Activated CD8-positive, alpha-beta T cell treated with anti-CD3 and anti-CD28 coated beads for 36 hours (primary cell): Measurements from ENCODE around the gene TMX1. TPM values are rescaled to one million over a fixed set of nuclear protein-coding genes. Genes with fewer than 3 reads are reported as not detected.

Experiments used
- ATAC-seq: fragments of 200-7000 bp; cut with Tn5 transposase; one replicate; pipeline ENCODE4 v1.10.0; 2021; ENCODE audit warnings: mild to moderate bottlenecking, moderate library complexity
- CTCF ChIA-PET: fragments of 350-600 bp; sonication (Branson Sonifier 250); formaldehyde crosslinking; loops from one replicate; lab custom pipeline; 2021; ENCODE audit warnings: antibody characterized with exemption; lab: Charles Lee
- POLR2A ChIA-PET: fragments of 350-600 bp; sonication (Branson Sonifier 250); formaldehyde crosslinking; loops from one replicate; lab custom pipeline; 2021; ENCODE audit warnings: antibody characterized with exemption; lab: Charles Lee
- DNase-seq: peaks from one replicate; pipeline ENCODE4 v3.0.0-alpha.2; 2020
- H3K27ac Mint-ChIP-seq: one replicate; pipeline ENCODE4 v1.8.0; 2021; ENCODE audit warnings: mild to moderate bottlenecking, mixed read lengths
- H3K27me3 Mint-ChIP-seq: one replicate; pipeline ENCODE4 v1.8.0; 2021; ENCODE audit warnings: mixed read lengths
- H3K36me3 Mint-ChIP-seq: one replicate; pipeline ENCODE4 v1.8.0; 2021; ENCODE audit warnings: low read depth, mixed read lengths
- H3K4me1 Mint-ChIP-seq: one replicate; pipeline ENCODE4 v1.8.0; 2021; ENCODE audit warnings: low read depth, mixed read lengths
- H3K4me3 Mint-ChIP-seq: one replicate; pipeline ENCODE4 v1.8.0; 2021; ENCODE audit warnings: mild to moderate bottlenecking, moderate library complexity, mixed read lengths
- H3K9me3 Mint-ChIP-seq: one replicate; pipeline ENCODE4 v1.8.0; 2021; ENCODE audit warnings: mixed read lengths
- CTCF ChIP-seq: fragments of 200-600 bp; IDR thresholded peaks from one replicate; pipeline ENCODE4 v1.8.0; 2022; ENCODE audit warnings: antibody characterized with exemption, mild to moderate bottlenecking
- intact Hi-C: fragments of 100-400 bp; cut with micrococcal nuclease; formaldehyde crosslinking; loops from one replicate; pipeline ENCODE4 v1.10.0; 2022
- total RNA-seq, 2 experiments: library from RNA; stranded (reverse); gene quantifications; one replicate each; pipeline ENCODE4 v1.2.3, GENCODE V29; 2021

Gene TMX1
- total RNA-seq, 2 experiments from 2014 or later = 53.6 to 61.1 TPM

GRCh38 chr14:51285120-51285519 is 45.1 kb downstream of the TMX1 start:
- ATAC-seq (no peak), DNase-seq (no peak)
- intact Hi-C loops = loop anchor here (5.0 kb wide), 1 partner anchor 492 kb away; no protein-coding TSS in a partner anchor
- ChIA-PET POLR2A (interaction anchor here (1.2 kb wide), 1 partner anchor 189 kb away, joined by 3 read pairs; no protein-coding TSS in a partner anchor), CTCF (interaction anchor here (0.6 kb wide), 1 partner anchor 693 kb away, joined by 3 read pairs; no protein-coding TSS in a partner anchor)
- no peak for TF ChIP-seq CTCF
- peaks cover 4% of the 10 kb centered on the region for H3K36me3 Mint-ChIP-seq
- H3K27me3 Mint-ChIP-seq = no peaks in the 10 kb centered on the region
- no peak overlapping the region for H3K27ac Mint-ChIP-seq
- H3K4me3 Mint-ChIP-seq = no peak overlapping the region
- H3K9me3 Mint-ChIP-seq = no peaks in the 10 kb centered on the region
- no peaks in the 10 kb centered on the region for H3K4me1 Mint-ChIP-seq

GRCh38 chr14:51289169-51289568 is 49.1 kb downstream of the TMX1 start:
- H3K4me3 Mint-ChIP-seq = no peak overlapping the region
- no peaks in the 10 kb centered on the region for H3K4me1 Mint-ChIP-seq
- POLR2A ChIA-PET = no interaction called here
- ATAC-seq (no peak), DNase-seq (no peak)
- no peaks in the 10 kb centered on the region for H3K36me3 Mint-ChIP-seq
- intact Hi-C loops = loop anchor here (5.0 kb wide), 1 partner anchor 488 kb away; no protein-coding TSS in a partner anchor
- H3K9me3 Mint-ChIP-seq = no peaks in the 10 kb centered on the region
- TF ChIP-seq CTCF = no peak
- no peaks in the 10 kb centered on the region for H3K27me3 Mint-ChIP-seq
- CTCF ChIA-PET = no interaction called here
- H3K27ac Mint-ChIP-seq = no peak overlapping the region

- POLR2A ChIA-PET = no interaction called here
Observed at GRCh38 chr14:51290132-51290531, 50.1 kb downstream of the TMX1 start.

GRCh38 chr14:51291016-51291415 is 51.0 kb downstream of the TMX1 start:
- Mint-ChIP-seq H3K27me3 (no peaks in the 10 kb centered on the region), H3K27ac (no peak overlapping the region), H3K4me1 (no peaks in the 10 kb centered on the region), H3K36me3 (no peaks in the 10 kb centered on the region), H3K4me3 (no peak overlapping the region), H3K9me3 (no peaks in the 10 kb centered on the region)
- intact Hi-C loops = no loop called here
- ATAC-seq (no peak), DNase-seq (no peak)
- ChIA-PET POLR2A (interaction anchor here (0.7 kb wide), 1 partner anchor 532 kb away, joined by 3 read pairs; no protein-coding TSS in a partner anchor), CTCF (interaction anchor here (2.2 kb wide), 1 partner anchor 8 kb away, joined by 11 read pairs; no protein-coding TSS in a partner anchor)
- TF ChIP-seq CTCF = no peak

More at GRCh38 chr14:51290132-51290531, 50.1 kb downstream of the TMX1 start:
- CTCF ChIA-PET = no interaction called here
- H3K9me3 Mint-ChIP-seq = no peaks in the 10 kb centered on the region
- no peaks in the 10 kb centered on the region for H3K27me3 Mint-ChIP-seq
- intact Hi-C loops = no loop called here
- H3K27ac Mint-ChIP-seq = no peak overlapping the region
- DNase-seq (no peak), ATAC-seq (no peak)
- no peaks in the 10 kb centered on the region for H3K4me1 Mint-ChIP-seq
- no peaks in the 10 kb centered on the region for H3K36me3 Mint-ChIP-seq
- no peak overlapping the region for H3K4me3 Mint-ChIP-seq
- no peak for TF ChIP-seq CTCF

GRCh38 chr14:51293149-51293911 is 53.3 kb downstream of the TMX1 start:
- Mint-ChIP-seq H3K4me1 (peaks cover under 1% of the 10 kb centered on the region), H3K27me3 (no peaks in the 10 kb centered on the region), H3K9me3 (no peaks in the 10 kb centered on the region), H3K36me3 (no peaks in the 10 kb centered on the region), H3K4me3 (no peak overlapping the region), H3K27ac (no peak overlapping the region)
- ChIA-PET CTCF (interaction anchor here (1.0 kb wide), 1 partner anchor 9 kb away, joined by 3 read pairs; no protein-coding TSS in a partner anchor), POLR2A (interaction anchor here (0.9 kb wide), 1 partner anchor 11 kb away, joined by 3 read pairs; no protein-coding TSS in a partner anchor)
- no peak for DNase-seq
- no peak for ATAC-seq
- TF ChIP-seq CTCF = no peak
- intact Hi-C loops = no loop called here
